ENCODE data around the gene PRKCD.

PRKCD gene

DNA sequence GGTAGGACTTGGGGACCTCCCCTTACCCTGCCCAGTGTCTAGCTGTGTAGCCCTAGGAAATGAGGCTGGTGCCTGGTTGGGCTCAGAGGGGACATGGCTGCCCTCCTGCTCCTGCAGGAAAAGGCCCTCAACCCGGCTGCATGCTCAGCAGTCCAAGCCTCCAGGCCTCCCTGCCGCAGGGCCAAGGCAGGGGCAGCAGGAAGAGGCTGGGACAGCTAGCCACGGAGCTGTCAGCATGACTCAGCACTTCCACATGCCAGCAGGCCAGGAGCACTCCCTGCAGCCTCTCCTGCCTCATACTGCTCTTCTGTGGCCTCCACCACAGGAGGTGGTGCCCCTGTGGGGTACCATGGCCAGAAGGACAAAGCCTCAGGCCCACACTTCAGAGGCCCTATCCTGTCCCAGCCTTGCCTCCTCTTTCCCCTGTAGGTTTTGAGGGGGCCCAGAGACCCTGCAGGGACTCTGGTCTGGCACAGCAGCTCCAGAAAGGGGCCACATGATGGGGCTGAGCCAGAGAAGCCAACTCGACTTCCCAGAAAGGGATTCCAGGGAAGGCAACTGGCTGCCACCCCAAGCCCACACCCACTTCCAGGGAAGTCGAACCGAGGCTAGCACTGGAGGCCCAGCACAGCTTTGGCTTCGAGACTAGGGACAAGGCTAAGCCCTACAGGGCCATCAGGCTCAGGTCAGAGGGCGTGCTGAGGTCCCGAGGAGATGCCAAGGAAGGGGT is 75.3 kb downstream of the PRKCD start:
- no peak for FAIRE-seq

DNA sequence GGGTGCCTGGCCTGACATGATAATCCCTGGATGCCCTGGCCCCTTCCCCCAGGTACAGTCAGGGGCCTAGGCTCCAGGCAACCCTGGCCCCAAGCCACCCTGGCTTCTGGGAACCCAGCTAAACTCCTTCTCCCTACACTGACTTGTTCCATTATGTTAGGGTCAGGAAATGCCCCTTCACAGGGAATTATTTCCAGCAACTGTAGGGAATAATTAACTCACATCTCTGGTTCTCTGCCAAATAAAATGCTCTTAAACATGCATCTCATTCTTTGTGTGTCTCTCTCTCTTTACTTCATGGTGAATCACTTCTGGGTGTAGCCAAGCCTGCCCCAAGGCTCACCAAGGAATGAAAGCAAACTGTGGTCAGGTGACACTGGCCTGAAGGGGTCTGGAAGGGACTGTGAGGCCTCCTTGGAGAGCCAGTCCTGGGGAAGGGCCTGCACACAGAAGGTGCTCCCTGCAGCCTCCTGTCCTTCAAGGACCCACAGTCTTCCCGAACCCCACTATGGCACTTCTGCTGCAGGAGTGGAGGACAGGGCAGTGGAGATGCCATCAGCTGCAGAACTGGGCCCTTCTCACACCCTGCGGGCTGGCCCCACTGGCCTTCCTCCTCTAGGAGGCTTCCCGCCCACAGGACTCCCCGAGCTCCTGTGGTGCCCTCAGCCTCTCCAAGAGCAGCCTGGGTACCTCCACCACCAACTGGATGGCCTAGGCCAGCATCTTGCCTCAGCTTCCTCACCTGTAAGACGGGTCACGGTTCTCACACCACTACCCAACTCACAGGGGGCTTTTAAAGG is 77.2 kb downstream of the PRKCD start:
- no peak for FAIRE-seq

DNA sequence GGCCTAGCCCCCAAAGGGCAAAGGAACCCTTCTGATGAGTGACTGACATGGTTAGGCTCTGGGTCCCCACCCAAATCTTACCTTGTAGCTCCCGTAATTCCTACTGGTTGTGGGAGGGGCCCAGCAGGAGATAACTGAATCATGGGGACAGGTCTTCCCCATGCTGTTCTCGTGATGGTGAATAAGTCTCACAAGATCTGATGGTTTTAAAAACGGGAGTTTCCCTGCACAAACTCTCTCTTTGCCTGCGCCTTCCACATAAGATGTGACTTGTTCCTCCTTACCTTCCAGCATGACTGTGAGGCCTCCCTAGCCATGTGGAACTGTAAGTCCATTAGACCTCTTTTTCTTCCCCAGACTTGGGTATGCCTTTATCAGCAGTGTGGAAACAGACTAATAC is 77.9 kb downstream of the PRKCD start:
- no peak for FAIRE-seq

DNA sequence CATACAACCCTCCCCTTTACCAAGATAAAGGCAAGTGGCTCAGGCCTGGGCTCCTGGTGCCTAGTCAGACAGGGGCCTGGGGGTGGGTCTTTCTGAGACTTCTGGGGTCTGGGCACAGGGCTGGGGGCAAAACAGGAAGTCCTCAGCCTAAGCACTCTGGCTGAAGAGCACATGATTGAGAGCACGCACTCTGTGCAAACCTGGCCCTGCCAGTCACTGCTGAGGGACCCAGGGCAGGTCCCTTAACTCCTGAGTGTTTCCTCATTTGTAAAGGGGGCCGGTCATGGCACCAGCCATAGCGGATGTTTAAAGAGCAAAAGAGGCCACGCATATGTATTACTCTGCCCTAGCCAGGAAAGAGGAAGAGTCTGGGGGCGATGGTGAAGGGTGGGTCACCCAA is 78.8 kb downstream of the PRKCD start:
- no peak for FAIRE-seq

DNA sequence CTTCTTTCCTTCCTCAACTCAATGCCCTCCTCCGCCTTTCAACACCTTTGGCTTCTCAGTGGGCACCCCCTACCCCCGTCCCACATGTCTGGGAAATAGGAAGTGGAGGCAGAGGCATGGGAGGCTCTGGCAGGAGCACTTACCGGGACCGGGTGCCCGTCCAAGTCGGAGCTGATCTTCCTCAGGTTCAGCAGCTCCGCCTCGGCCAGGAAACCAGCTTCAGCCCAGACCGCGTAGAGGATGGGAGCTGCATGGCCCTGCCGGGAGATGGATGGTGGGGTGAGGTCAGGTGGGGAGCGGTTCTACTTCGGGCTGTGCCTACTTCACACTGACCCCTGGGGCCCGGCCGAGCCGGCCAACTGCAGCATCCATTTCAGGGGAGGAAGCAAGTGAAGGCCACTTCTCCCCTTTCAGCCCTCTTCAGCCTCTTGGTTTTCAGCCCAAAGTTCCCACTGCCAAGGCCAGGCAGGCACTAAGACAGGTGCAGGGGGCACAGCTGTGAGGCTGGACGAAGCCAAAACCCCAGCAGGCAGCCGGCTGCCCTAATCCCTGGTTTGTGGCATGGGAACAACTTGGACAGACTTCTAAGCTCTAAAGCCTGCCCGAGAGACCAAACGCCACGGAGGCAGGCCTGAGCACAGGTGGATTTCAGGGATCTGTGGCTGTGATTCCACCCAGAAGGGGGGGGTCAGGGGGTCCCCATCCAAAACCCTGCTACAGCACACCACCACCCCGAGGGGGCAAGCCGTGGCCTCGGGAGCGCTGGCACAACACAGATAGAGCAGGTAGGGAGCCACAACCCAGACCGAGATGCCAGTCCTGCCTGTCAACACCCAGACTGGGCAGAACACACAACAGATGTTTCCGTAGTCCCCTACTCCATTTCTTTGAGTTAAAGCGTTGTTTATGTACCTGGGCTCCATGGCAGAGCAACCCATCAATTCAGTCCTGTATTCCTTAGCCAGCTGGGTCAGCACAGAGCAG is 80.3 kb downstream of the PRKCD start:
- no peak for FAIRE-seq

DNA sequence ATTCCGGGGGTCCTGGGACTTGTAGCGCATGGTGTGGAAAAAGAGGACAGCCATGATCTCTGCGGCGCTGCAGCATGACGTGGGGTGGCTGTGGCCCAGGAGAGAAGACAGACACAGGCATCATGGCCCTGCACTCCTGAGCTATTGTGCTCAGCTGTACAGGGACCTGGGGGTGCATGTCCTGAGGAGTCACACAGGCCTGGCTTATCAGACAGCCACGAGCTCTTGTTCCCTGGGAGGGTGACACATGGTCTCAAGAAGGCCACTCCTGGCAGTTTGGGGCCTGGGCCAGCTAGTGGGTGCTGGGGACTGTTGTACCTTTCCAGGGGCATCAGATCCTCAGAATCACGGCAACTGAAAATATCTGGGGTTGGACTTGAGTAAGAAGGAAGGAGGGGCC is 81.1 kb downstream of the PRKCD start:
- no peak for FAIRE-seq
